Esophagus squamous epithelium (tissue), 5 donors: ENCODE data around the gene PNLIPRP1. TPM values are rescaled to one million over a fixed set of nuclear protein-coding genes. Genes with fewer than 3 reads are reported as not detected.

ENCODE experiments used
- DNase-seq: peaks from one replicate; lab custom pipeline; 2025; lab: John Stamatoyannopoulos, UW
- H3K27ac ChIP-seq, 4 donors: fragments of 200-600 bp; sonication (generic); one replicate each; pipeline ENCODE4 v1.5.1; 2016 to 2019; ENCODE audit warnings: mild to moderate bottlenecking in 1 of 4
- H3K27me3 ChIP-seq, 4 donors: fragments of 200-600 bp; sonication (generic); 1 replicate in 3 of 4; 2 replicates in 1 of 4; pipeline versions ENCODE4 v1.5.1 to v1.6.0; 2017 to 2021; ENCODE audit warnings: antibody characterized with exemption in 1 of 4
- H3K36me3 ChIP-seq, 3 donors: fragments of 200-600 bp; sonication (generic); one replicate each; pipeline ENCODE4 v1.5.1; 2016 to 2019
- H3K4me1 ChIP-seq, 3 donors: fragments of 200-600 bp; sonication (generic); one replicate each; pipeline ENCODE4 v1.5.1; 2017 to 2019
- H3K4me3 ChIP-seq, 4 donors: fragments of 200-600 bp; sonication (generic); 1 replicate in 3 of 4; 2 replicates in 1 of 4; pipeline ENCODE4 v1.5.1; 2016 to 2019; ENCODE audit warnings: mild to moderate bottlenecking in 2 of 4, moderate library complexity in 1 of 4
- H3K9me3 ChIP-seq, 3 donors: fragments of 200-600 bp; sonication (generic); one replicate each; pipeline ENCODE4 v1.5.1; 2016 to 2019
- POLR2A ChIP-seq, 4 donors: fragments of 450-650 bp; IDR thresholded peaks; one replicate each; pipeline ENCODE4 v1.6.1; 2017; ENCODE audit warnings: antibody characterized with exemption in 4 of 4, mild to moderate bottlenecking in 4 of 4, moderate library complexity in 3 of 4
- WGBS, 2 donors: methylation state at CpG; one replicate each; pipeline ENCODE4 v1.1.5; 2018; 5-methylcytosine and 5-hydroxymethylcytosine counted together
- intact Hi-C: fragments of 100-400 bp; cut with DNase I; formaldehyde crosslinking; loops from one replicate; pipeline ENCODE4 v1.15.0; 2022
- total RNA-seq, 4 donors: library from RNA; depleted of rRNA; stranded (reverse); fragments of >200 nt; gene quantifications; one replicate each; pipeline ENCODE4 v1.1.0, GENCODE V29; 2016
- TF ChIP-seq, protein P1 (sequence below), 6 experiments: fragments of 450-650 bp in 4 of 6; fragments of 200-600 bp in 2 of 6; sonication (generic) in 2 of 6; IDR thresholded peaks; one replicate each; pipeline ENCODE4 v1.5.1; 2016 to 2019; ENCODE audit warnings: antibody characterized with exemption in 6 of 6, mild to moderate bottlenecking in 4 of 6, moderate library complexity in 4 of 6
- donor health status: DM: yes; HTN: yes; CAD: no.

The PNLIPRP1 gene
- total RNA-seq, 4 donors from 2014 or later, result not detected

DNA sequence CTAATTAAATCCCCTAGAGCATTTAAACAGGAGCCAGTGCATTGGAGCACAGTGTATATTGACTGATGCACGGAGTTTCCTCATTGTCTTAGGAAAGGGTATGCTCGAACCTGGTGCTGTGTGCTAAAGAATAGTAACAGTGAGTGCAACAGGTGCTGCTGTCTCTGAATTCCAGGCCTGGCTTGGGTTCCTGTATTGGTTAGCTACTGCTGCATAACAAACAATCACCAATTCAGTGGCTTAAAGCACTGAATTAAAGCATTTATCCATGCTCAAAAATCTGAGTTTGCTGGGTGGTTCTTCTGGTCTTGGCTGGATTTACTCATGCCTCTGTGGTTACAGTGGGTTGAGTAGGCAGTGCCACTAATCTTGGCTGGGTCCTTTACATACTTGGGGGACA, 1.8 kb upstream of the PNLIPRP1 start:
- Histone ChIP-seq H3K36me3 (no peaks in the 10 kb centered on the region), H3K4me3 (no peak overlapping the region), H3K4me1 (no peaks in the 10 kb centered on the region), H3K27me3 (no peaks in the 10 kb centered on the region), H3K27ac (no peak overlapping the region), H3K9me3 (no peaks in the 10 kb centered on the region)
- WGBS, 2 donors, result 61 to 66% methylated on average over 2 of the region's 2 CpGs
- DNase-seq, result no peak
- intact Hi-C loops, result no loop called here
- no peak for TF ChIP-seq POLR2A (IDR thresholded peaks at IDR 0.05)
- TF ChIP-seq, protein P1, sequence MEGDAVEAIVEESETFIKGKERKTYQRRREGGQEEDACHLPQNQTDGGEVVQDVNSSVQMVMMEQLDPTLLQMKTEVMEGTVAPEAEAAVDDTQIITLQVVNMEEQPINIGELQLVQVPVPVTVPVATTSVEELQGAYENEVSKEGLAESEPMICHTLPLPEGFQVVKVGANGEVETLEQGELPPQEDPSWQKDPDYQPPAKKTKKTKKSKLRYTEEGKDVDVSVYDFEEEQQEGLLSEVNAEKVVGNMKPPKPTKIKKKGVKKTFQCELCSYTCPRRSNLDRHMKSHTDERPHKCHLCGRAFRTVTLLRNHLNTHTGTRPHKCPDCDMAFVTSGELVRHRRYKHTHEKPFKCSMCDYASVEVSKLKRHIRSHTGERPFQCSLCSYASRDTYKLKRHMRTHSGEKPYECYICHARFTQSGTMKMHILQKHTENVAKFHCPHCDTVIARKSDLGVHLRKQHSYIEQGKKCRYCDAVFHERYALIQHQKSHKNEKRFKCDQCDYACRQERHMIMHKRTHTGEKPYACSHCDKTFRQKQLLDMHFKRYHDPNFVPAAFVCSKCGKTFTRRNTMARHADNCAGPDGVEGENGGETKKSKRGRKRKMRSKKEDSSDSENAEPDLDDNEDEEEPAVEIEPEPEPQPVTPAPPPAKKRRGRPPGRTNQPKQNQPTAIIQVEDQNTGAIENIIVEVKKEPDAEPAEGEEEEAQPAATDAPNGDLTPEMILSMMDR (IDR thresholded peaks at IDR 0.05), result no peak

DNA sequence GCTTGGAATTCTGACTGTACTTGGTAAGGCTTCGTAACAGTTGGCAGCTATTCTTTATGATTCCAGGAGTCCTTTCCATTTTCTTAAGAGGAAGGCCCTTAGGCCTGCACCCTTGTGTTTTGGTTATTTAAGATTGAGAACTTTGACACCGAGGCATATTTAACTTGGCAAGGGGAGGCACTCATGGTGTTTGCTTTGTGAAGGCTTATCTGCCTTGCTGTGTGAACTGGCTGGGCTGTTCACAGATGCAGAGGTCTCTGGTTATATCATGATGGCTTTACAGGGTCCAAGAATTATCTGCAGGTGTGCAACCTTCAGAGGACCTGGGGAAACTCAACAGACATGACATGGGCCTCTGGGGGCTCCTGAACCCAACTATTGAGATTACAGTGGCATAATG, 833 bp upstream of the PNLIPRP1 start:
- Histone ChIP-seq H3K4me3 (no peak overlapping the region), H3K36me3 (no peaks in the 10 kb centered on the region), H3K4me1 (no peaks in the 10 kb centered on the region), H3K27ac (no peak overlapping the region), H3K9me3 (no peaks in the 10 kb centered on the region), H3K27me3 (no peaks in the 10 kb centered on the region)
- no peak for DNase-seq
- TF ChIP-seq, protein P1 (IDR thresholded peaks at IDR 0.05), result no peak
- TF ChIP-seq POLR2A (IDR thresholded peaks at IDR 0.05), result no peak
- WGBS, 2 donors, result 57 to 60% methylated on average over 2 of the region's 2 CpGs
- intact Hi-C loops, result no loop called here

DNA sequence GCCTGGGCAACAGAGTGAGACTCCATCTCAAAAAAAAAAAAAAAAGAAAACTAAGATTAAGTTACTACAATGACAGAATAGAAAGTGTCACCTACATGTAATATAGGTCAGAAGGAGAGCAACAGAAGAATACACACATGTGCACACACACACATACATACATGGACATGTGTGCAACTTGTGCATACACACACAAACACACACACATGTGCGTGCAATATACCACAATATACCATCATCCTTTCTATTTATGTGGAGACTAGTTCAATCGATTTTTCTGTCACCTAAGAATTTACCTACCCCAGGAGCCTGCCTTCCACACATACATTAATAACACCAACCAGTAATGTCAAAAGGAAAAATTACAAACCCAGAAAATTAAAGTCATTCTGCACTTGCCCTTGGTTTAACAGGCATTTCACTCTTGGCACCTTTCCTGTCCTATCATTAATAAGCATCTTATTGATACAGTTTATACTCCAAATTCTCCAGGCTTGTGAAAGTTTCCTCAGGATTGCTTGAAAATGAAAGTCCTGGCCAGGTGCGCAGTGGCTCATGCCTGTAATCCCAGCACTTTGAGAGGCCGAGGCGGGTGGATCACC, 2.5 kb downstream of the PNLIPRP1 start:
- no peak for TF ChIP-seq POLR2A (IDR thresholded peaks at IDR 0.05)
- TF ChIP-seq, protein P1 (IDR thresholded peaks at IDR 0.05), result no peak
- H3K27ac ChIP-seq, result no peak overlapping the region
- intact Hi-C loops, result no loop called here
- no peak overlapping the region for H3K4me3 ChIP-seq
- H3K4me1 ChIP-seq, result no peaks in the 10 kb centered on the region
- 82 to 95% methylated on average over 3 to 5 of the region's 5 CpGs for WGBS, 2 donors
- H3K36me3 ChIP-seq, result no peaks in the 10 kb centered on the region
- no peak for DNase-seq
- no peaks in the 10 kb centered on the region for H3K9me3 ChIP-seq
- H3K27me3 ChIP-seq, result peaks cover 0 to 3% (median 0%) of the 10 kb centered on the region in 4 donors

DNA sequence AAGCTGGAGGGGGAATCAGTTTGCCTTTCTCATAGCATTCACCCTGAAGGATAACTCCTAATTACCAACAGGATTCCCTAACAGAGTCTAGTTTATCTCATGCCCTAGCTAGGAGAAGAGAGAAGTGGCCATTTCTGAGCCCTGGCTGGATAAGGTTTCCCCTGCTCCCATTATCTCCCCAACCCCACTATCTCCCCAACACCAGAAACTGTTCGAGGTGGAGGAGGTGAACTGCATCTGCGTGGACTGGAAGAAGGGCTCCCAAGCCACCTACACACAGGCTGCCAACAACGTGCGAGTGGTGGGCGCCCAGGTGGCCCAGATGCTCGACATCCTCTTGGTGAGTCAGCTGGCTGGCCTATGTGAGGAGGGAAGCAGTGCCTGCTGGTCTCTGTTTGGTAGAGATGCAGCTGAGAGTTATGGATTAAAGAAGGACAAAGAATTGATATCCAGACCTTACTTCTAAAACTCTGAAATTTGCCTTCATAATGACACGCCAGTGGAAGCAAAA, 3.8 kb downstream of the PNLIPRP1 start:
- H3K27me3 ChIP-seq, result peaks cover 0 to 3% (median 0%) of the 10 kb centered on the region in 4 donors
- 81 to 92% methylated on average over 2 to 7 of the region's 7 CpGs for WGBS, 2 donors
- H3K4me1 ChIP-seq, result no peaks in the 10 kb centered on the region
- no peaks in the 10 kb centered on the region for H3K36me3 ChIP-seq
- H3K4me3 ChIP-seq, result no peak overlapping the region
- no peak overlapping the region for H3K27ac ChIP-seq
- no peak for DNase-seq
- H3K9me3 ChIP-seq, result no peaks in the 10 kb centered on the region
- intact Hi-C loops, result no loop called here
- TF ChIP-seq, protein P1 (IDR thresholded peaks at IDR 0.05), result no peak

DNA sequence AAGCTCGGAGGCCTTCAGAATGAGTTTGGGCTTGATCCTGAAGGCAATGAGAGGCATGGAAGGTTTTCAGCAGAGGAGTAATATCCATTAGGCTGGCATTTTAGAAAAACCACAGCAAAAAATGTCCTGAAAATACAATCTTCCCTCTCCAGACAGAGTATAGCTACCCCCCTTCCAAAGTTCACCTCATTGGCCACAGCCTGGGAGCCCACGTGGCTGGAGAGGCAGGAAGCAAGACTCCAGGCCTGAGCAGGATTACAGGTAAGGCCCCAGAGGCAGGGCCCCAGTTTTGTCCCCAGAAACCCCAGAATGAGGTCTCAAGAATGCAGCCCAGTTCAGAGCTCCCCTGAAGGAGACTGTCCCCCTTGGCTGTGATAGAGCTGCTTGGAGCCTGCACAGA, 5.3 kb downstream of the PNLIPRP1 start:
- no peak for DNase-seq
- TF ChIP-seq, protein P1 (IDR thresholded peaks at IDR 0.05), result no peak
- no peak for TF ChIP-seq POLR2A (IDR thresholded peaks at IDR 0.05)
- Histone ChIP-seq H3K4me3 (no peak overlapping the region), H3K27me3 (peaks cover 0 to 3% (median 0%) of the 10 kb centered on the region in 4 donors), H3K36me3 (no peaks in the 10 kb centered on the region), H3K4me1 (no peaks in the 10 kb centered on the region), H3K9me3 (no peaks in the 10 kb centered on the region), H3K27ac (no peak overlapping the region)
- WGBS, 2 donors, result 51 to 92% methylated on average over 1 to 2 of the region's 2 CpGs
- intact Hi-C loops, result no loop called here
